HG02798 (cell line): ENCODE data around the gene SPINK8.
"Not testable (repeated sequence)": the region's sequence is repeated elsewhere in the genome, so short reads cannot be mapped to it uniquely, and the experiment has no call there.

ENCODE experiments used
- ATAC-seq: cut with Tn5 transposase; IDR thresholded peaks from one replicate; pipeline ENCODE4 v1.9.1; 2021; ENCODE audit warnings: mild to moderate bottlenecking; ENCODE audit not compliant: unreplicated experiment, poor library complexity

Gene SPINK8

GRCh38 chr3:48331706-48332435, 1.6 kb downstream of the SPINK8 start:
- not testable (repeated sequence) for ATAC-seq

GRCh38 chr3:48320996-48321395, 12.5 kb downstream of the SPINK8 start:
- ATAC-seq, result no peak

GRCh38 chr3:48318713-48319468, 14.6 kb downstream of the SPINK8 start:
- no peak for ATAC-seq

- no peak for ATAC-seq
Observed at GRCh38 chr3:48314542-48314941, 18.9 kb downstream of the SPINK8 start.

- no peak for ATAC-seq
Observed at GRCh38 chr3:48306860-48307530, 26.5 kb downstream of the SPINK8 start.

- ATAC-seq, result no peak
Observed at GRCh38 chr3:48306290-48306689, 27.2 kb downstream of the SPINK8 start.

- no peak for ATAC-seq
Observed at GRCh38 chr3:48305396-48305795, 28.1 kb downstream of the SPINK8 start.

- no peak for ATAC-seq
Observed at GRCh38 chr3:48303021-48303420, 30.4 kb downstream of the SPINK8 start.

- no peak for ATAC-seq
Observed at GRCh38 chr3:48301800-48302166, 31.7 kb downstream of the SPINK8 start.

GRCh38 chr3:48301020-48301799, 32.3 kb downstream of the SPINK8 start, which contains the start of gene NME6:
Gene NME6, minus strand, starts transcription at chr3:48301367.
- peak; percentile 79 for ATAC-seq

GRCh38 chr3:48299746-48300712, 33.4 kb downstream of the SPINK8 start:
- ATAC-seq, result peak; percentile 45

- ATAC-seq, result no peak
Observed at GRCh38 chr3:48297111-48297810, 36.2 kb downstream of the SPINK8 start.

GRCh38 chr3:48296699-48297098, 36.8 kb downstream of the SPINK8 start:
- no peak for ATAC-seq

- no peak for ATAC-seq
Observed at GRCh38 chr3:48294611-48295263, 38.7 kb downstream of the SPINK8 start.

- ATAC-seq, result no peak
Observed at GRCh38 chr3:48289659-48290058, 43.8 kb downstream of the SPINK8 start.

- ATAC-seq, result no peak
Observed at GRCh38 chr3:48287034-48287433, 46.4 kb downstream of the SPINK8 start.

GRCh38 chr3:48286308-48286707, 47.2 kb downstream of the SPINK8 start:
- ATAC-seq, result no peak

GRCh38 chr3:48285675-48286074, 47.8 kb downstream of the SPINK8 start:
- no peak for ATAC-seq
